Pons (tissue), 1 donor: ENCODE data around the gene MYCBPAP.

ENCODE experiments used
- DNase-seq: peaks from one replicate; pipeline ENCODE4 v3.0.0-alpha.2; 2016; ENCODE audit warnings: low spot score

MYCBPAP gene

DNA sequence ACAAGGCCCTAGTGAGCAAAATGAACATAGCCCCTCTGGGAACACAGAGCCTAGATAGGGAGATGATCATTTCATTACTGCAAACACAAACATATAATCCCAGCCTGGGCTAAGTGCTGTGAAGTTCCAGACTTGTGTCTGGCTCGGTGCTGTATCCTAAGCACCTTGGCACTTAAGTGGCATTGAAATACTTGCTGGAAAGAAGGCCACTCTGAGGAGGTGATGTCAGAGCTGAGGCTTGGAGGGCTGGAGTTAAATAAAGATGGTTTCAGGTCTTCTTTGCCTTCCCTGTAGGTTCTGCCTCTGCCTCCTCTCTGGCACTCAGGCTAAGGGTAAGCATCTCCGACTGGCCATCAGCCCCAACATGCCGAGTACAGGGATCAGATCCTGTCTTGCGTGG, 49.9 kb downstream of the MYCBPAP start:
- no peak for DNase-seq

DNA sequence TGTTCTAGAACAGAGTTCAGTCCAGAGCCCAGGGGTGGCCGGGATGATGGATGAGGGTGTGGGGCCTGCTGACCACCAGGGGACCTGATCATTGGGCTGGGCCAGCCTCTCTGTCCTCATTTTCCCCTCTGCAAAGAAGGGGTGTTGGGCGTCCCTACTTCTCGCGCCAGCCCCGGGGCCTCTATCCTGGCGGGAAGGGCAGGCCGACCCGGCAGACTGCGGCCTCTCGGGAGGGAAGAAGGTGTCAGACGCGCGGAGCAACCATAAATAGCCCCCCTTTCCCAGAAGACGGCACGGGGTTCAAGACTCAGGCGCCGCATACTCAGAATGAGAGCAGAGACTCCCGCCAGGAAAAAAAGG, 50.3 kb downstream of the MYCBPAP start:
- no peak for DNase-seq

DNA sequence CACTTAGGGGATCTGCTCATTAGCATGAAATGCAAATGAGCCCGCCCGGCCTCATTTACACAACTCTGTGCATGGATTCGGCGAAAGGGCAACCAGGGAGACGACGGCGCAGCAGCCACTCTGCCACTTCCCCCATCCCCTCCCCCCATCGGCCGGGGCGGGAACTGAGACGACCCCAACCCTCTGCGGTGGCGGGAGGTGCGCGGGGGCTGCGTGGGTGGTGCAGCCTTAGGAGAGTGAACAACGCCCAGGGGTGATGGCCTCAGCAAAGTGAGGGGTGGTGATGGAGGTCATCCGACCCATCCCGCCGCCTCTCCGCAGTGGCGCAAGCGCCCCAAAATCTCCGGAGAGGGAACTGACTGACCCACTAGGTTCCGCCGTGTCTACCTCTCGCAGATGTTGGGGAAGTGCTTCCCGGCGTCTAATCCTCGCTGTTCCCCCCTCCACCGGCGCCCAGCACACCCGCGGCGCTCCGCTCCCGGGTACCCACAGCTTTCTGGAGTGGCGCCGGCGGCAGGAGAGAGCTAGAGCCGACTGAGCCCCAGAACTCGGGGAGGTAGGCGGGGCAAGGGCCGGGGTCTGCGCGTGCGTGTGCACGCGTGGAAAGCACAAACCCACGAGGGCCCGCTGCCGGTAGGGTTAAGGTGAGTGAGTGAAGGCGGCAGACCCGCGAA, 50.8 kb downstream of the MYCBPAP start:
- DNase-seq = no peak

DNA sequence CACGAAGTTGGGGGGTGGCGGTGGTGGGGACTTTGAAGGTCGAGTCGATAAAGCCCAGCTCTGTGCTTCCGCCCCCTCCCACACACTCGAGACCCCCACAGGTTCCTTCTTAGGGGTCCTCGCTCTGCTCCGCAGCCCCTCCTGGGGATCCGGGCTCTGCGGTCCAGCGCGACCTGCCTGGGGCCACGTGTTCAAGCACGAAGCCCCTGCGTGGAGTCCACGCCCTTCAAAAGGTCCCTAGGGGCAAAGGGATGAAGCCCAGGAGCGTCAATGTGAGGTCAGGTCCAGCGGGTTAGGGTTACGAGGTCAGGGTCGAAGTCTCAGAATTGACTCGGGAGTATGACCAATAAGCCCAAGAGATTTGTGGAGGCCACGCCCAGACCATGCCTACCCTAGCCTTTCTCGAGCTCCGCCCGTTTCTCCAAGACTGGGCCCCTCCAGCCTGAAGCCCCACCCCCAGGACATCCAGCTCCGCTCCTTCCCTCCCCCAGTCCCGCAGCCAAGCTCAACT, 51.5 kb downstream of the MYCBPAP start:
- DNase-seq = no peak

GRCh38 chr17:50560185-50560824, 52.1 kb downstream of the MYCBPAP start, which contains the start of gene CACNA1G:
Gene CACNA1G (plus strand): TSS chr17:50560715. CDS start chr17:50561460, 745 bp downstream.
- DNase-seq = peak; percentile 51

DNA sequence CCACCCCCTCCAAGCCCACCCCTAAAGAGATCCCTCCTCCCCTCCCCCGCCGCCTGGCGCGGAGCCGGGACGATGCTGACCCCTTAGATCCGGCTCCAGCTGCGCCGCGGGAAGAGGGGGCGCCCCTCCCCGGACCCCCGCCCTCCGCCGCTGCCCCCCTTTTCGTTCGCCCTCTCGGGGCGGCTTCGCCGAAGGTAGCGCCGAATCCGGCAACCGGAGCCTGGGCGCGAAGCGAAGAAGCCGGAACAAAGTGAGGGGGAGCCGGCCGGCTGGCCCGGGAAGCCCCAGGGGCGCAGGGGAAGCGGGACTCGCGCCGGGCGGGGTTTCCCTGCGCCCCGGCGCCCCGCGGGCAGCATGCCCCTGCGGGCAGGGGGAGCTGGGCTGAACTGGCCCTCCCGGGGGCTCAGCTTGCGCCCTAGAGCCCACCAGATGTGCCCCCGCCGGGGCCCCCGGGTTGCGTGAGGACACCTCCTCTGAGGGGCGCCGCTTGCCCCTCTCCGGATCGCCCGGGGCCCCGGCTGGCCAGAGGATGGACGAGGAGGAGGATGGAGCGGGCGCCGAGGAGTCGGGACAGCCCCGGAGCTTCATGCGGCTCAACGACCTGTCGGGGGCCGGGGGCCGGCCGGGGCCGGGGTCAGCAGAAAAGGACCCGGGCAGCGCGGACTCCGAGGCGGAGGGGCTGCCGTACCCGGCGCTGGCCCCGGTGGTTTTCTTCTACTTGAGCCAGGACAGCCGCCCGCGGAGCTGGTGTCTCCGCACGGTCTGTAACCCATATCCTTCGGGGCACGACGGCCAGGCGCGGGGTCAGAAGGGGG, 52.9 kb downstream of the MYCBPAP start:
- DNase-seq = no peak

DNA sequence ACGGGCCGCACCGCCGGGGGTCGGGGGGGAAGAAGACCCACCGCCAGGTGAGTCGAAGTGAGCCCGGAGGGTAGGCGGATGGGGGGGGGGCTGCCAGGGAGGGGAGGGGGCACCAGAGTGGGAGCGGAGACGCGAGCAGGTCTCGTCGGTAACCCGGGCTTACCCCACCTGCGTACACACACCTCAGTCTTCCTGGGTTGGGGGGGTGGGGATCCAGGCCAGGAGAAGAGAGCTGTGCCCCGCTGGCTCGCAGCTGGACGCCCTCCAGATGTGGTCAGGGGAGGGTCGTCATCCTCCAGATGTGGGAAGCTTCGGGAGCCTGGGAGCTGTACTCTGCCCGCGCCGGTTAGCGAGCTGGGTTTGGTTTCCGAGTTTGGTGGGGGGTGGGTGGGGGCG, 53.5 kb downstream of the MYCBPAP start:
- no peak for DNase-seq

DNA sequence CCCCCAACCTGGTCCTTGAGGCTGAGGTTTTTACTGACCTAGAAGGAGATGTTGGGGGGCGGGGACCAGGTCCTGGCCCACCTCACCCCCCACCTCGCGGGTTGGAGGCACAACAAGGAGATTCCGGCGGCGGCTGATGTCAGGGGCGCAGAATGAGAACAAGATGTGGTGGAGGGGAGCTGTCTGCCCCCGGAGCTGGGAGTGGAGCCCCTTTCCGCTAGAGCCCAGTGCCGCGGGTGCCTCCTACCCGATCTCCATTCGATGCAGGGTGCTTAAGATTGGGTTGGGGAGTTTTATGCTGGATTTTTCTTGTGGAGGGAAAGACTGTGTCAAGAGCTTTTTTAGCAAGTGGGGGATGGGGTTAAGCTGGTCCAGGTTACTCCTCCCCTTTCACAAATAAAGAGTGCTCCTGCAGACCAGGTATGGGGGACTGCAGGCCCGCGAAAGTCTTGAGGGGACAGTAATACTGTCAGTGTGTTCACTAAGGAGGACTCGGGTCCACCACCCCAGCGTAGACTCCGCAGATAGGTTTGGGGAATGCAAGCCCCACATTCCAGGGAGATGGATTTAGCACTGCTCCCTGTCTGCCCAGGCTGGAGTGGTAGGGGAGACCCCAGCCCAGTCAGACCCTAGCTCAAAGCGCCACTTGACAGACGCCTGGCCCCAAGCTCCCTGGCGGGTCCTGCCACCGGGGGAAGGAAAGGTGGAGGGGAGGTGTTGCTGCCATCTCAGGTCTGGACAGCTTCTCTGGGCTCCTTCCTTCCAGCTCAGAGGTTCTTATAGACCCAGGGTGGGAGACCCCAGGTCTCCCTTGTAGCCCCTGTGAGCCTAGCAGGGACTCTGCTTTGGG, 54.2 kb downstream of the MYCBPAP start:
- DNase-seq = no peak

GRCh38 chr17:50563092-50563511, 54.9 kb downstream of the MYCBPAP start:
- DNase-seq = no peak

- DNase-seq = no peak
Measured at GRCh38 chr17:50564916-50565315, 56.7 kb downstream of the MYCBPAP start.

DNA sequence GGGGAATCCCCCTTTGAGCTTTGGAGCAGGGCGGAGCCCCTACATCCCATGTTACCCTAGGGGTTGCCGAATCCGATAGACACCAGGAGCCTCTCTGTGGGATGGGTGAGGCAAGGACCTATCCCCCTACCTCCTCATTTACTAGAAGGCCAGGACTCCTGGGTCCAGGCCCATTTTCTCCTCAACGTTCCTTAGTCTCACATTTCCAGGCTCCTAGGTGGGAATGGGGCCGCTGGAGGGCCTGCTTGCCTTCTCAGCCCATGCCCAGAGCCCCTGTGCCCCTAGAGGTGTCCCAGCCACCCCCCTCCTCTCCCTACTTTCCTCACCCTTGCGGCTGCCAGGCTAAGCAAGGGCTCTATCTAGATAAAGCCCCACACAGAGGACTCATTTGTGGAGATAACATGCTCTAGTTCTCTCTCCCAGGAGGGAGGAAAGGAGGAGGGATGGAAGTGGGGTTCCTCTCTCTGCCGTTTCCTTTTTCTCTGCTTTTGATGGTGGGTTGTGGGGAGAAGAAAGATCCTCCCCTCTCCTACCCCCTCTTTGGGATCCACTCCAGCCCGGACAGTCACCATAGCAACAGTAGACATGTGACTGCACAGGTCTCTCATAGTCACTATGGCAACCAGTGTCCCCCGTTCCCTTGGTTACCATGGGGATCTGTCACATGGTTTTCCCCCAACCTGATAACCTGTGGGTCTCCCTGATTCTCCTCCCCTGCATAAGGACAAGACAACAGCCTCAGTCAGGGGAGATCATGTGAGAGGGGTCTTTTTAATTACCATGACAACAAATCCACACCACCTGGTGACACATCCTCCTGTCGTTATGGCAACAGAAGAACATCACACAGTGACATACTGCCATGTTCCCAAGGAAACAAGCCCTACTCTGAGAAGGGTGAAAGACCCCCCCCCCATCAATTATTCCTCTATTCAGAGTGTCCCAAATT, 57.4 kb downstream of the MYCBPAP start:
- peak; percentile 45 for DNase-seq

- DNase-seq = no peak
Measured at GRCh38 chr17:50566886-50567285, 58.6 kb downstream of the MYCBPAP start.

- DNase-seq = no peak
Measured at GRCh38 chr17:50568659-50569058, 60.4 kb downstream of the MYCBPAP start.

DNA sequence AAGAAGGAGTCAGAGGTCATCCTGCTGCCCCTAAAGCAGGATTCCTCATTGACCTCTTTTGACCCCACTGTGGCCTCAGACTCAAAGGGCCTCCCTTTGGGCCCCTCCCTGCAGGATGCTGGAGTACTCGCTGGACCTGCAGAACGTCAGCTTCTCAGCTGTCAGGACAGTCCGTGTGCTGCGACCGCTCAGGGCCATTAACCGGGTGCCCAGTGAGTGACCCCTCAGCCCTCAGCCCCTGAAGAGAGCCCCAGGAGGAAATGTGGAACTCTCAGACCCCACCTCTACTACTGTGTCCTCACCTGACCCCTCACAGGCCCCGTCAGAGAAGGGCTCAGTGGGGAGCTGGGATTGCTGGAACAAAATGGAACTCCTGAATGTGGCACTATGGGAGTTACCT, 61.4 kb downstream of the MYCBPAP start:
- DNase-seq = no peak

DNA sequence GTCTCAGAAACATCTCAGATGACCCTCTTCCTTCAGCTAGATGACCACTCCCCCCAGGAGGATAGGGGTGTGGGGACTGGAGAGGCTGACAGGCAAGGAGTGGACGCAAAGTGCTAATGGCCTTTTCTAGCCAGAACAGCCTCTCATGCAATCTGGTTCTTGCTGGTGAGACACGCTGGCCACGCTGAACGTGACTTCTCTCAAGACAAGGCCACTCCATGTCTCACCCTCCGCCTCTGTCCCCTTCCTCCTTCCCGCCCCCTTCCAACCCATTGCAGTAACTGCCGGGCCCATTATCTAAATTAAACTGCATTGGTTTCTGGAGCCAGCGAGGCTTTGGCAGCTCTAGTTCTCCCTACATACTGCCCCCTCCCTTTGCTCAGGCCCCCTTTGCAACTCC, 61.8 kb downstream of the MYCBPAP start:
- DNase-seq = no peak

DNA sequence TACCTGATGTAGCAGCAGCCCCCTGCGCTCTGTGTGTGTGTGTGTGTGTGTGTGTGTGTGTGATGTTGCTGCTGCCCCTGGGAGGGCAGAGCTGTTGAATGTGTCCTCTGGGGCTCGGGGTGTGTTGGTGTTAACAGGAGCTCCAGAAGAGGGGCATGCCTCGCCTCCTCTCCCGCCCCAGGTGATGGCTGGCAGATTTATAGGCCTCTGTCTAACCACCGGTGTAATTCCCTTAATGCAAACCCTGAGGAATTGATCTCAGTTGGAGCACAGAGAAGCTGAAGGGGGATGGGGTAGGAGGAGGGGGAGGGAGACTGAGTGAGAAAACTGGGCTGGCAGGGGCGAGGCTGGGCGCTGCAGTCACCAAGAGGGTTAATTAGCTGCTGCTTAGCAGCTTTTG, 62.3 kb downstream of the MYCBPAP start:
- DNase-seq = no peak

DNA sequence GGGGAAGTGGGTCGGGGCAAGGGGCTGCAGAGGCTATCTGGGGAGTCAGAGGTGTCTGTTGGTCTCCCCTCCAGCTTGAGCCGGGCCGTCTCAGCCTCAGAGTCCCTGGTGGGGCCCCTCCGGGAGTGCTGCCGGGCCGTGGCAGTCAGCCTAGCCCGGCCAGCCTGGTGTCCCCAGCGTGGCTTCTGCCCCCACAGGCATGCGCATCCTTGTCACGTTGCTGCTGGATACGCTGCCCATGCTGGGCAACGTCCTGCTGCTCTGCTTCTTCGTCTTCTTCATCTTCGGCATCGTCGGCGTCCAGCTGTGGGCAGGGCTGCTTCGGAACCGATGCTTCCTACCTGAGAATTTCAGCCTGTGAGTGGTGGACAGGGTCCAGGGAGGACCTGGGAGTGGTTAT, 63.4 kb downstream of the MYCBPAP start:
- no peak for DNase-seq

DNA sequence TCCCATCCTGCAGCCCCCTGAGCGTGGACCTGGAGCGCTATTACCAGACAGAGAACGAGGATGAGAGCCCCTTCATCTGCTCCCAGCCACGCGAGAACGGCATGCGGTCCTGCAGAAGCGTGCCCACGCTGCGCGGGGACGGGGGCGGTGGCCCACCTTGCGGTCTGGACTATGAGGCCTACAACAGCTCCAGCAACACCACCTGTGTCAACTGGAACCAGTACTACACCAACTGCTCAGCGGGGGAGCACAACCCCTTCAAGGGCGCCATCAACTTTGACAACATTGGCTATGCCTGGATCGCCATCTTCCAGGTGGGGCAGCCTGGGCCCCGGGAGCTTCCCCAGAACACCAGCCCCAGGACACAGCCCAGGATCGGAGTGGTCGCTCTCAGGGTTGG, 64.3 kb downstream of the MYCBPAP start:
- no peak for DNase-seq

GRCh38 chr17:50573866-50574611, 65.8 kb downstream of the MYCBPAP start:
- no peak for DNase-seq

GRCh38 chr17:50575581-50576210, 67.5 kb downstream of the MYCBPAP start:
- no peak for DNase-seq
